Measurements from ENCODE around the gene TARBP2.
A peak's percentile ranks its signal among the peaks of the same experiment; 100 is the strongest.

Gene TARBP2

DNA sequence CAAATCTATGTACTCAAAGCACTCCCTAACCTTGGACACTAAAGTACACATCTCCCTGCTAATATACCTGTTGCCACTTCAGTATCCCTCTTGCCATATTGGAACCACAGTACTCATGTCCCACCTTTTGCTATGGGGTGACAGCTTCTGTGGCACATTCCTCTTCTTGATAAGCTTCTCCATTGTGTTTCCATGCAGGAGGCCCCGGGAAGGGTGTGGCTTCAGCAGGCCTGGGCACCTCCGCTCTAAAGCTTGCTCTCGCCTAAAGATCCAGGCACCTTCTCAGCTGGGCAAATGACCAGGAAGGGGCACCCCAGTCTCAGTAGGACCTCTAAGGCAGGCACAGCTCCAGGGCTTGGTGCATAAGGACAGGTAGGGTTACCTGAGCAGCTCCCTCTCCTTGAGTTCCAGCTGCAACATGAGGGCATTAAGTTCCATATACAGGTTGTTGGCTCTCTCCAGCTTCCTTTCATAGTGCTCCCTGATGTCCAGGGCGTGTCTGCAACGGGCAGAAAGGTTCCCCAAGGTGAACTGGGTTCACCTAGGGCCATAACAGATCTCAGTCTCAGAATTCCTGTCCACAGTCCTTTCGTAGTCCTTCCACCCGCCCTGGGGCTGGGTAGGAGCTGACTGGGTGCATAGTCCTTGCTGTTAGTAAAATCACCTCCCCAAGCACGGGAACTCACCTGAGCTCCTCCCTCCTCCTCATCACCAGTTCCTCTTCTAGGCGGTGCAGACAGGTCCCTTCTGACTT lies 17.7 kb upstream of the TARBP2 start:
- TF ChIP-seq, protein P1, sequence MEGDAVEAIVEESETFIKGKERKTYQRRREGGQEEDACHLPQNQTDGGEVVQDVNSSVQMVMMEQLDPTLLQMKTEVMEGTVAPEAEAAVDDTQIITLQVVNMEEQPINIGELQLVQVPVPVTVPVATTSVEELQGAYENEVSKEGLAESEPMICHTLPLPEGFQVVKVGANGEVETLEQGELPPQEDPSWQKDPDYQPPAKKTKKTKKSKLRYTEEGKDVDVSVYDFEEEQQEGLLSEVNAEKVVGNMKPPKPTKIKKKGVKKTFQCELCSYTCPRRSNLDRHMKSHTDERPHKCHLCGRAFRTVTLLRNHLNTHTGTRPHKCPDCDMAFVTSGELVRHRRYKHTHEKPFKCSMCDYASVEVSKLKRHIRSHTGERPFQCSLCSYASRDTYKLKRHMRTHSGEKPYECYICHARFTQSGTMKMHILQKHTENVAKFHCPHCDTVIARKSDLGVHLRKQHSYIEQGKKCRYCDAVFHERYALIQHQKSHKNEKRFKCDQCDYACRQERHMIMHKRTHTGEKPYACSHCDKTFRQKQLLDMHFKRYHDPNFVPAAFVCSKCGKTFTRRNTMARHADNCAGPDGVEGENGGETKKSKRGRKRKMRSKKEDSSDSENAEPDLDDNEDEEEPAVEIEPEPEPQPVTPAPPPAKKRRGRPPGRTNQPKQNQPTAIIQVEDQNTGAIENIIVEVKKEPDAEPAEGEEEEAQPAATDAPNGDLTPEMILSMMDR (conservative IDR thresholded peaks at IDR 0.05), result no peak
- H3K27ac ChIP-seq, result peak overlapping the region; percentile 3; the same call in 1 of the 2 replicates

DNA sequence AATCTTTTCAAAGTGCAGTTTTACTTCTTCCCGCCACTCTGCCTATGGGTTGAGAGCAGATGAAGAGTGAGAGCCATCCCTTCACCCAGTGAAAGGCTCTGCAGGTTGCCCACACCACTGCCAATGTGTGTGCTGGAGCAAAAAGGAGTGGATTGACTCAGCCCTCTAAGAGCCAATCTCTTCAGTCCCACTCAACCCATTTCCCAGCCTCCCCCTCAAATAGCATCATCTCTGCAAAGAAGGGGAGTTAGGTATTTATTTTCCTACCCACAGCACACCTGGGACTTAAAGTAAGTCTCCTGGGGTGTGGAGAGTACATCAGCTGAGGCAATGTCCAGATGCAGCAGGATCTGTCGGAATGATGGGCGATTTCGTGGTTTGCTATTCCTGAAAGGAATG lies 17.1 kb upstream of the TARBP2 start:
- H3K27ac ChIP-seq, result peak overlapping the region; percentile 3; the same call in 1 of the 2 replicates
- TF ChIP-seq, protein P1 (conservative IDR thresholded peaks at IDR 0.05), result no peak

DNA sequence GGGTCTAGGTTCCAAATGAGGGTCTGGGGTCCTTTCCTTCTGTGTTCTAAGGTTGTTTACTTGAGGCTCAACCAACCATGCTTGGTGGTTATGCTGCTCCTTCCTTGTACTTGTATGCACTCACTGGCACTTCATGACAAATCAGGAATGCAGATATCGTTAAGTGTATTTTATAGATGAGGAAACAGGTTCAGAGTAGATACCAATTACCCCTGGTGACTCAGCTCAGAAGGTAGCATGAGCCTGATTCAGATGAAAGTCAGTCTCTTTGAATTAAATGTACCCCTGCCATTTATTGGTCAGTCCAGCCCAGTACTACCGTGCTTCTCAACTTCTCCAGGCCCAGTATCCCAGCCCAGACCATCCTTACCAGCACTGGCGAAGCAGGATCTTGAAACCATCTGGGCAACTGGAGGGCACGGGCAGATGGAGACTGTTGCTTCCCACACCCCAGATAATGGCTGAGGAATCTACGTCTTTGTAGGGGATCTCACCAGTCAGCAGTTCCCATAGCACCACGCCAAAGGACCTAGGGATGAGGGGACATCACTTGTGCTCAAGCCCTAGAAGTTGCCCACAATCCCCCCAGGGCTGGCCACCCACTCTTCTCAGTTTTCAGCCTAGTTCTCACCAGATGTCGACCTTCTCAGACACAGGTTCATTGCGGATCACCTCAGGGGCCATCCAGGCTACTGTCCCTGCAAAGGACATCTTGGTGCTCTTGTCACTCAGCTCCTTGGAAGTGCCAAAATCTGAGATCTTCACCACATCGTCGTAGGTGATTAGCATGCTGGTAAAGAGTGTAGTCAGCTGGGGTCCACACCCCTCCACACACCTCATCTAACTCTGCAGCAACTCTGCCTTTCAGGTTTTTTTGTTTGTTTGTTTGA lies 16.2 kb upstream of the TARBP2 start:
- peak overlapping the region; percentile 3; the same call in 1 of the 2 replicates for H3K27ac ChIP-seq
- TF ChIP-seq, protein P1 (conservative IDR thresholded peaks at IDR 0.05), result no peak

DNA sequence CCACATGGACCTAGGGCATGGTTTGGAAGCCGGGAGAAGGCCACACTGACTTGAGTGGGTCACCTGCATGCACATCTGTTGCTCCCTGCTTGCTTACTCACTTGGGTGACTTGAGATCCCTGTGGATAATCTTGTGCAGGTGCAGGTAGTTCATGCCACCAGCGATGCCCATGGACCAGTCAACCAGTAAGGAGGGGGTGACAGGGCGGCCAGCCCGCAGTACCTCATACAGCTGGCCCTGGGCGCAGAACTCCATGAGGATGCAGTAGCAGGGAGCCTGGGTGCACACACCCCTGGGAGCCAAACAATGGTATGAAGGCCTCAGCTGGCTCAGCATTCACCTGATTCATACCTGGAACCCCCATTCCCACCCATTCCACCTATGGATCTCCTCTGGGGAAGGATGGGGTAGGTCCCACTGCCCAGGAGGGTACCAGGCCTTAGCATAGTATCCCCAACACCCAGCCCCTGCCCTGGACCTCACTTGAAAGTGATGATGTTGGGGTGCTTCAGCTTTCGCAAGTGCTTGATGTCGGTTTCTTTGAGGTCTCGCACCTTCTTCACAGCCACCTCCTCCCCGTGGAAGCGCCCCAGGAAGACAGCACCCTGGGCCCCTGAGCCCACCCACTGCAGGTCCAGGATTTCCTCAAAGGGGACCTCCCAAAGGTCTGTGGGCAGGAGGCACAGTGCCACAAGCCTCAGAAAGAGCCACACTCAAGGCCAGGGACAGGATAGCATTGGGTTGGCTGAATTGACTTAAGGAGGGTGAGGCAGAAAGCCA lies 14.9 kb upstream of the TARBP2 start:
- no peak overlapping the region; the same call in 1 of the 2 replicates for H3K27ac ChIP-seq
- TF ChIP-seq, protein P1 (conservative IDR thresholded peaks at IDR 0.05), result no peak

DNA sequence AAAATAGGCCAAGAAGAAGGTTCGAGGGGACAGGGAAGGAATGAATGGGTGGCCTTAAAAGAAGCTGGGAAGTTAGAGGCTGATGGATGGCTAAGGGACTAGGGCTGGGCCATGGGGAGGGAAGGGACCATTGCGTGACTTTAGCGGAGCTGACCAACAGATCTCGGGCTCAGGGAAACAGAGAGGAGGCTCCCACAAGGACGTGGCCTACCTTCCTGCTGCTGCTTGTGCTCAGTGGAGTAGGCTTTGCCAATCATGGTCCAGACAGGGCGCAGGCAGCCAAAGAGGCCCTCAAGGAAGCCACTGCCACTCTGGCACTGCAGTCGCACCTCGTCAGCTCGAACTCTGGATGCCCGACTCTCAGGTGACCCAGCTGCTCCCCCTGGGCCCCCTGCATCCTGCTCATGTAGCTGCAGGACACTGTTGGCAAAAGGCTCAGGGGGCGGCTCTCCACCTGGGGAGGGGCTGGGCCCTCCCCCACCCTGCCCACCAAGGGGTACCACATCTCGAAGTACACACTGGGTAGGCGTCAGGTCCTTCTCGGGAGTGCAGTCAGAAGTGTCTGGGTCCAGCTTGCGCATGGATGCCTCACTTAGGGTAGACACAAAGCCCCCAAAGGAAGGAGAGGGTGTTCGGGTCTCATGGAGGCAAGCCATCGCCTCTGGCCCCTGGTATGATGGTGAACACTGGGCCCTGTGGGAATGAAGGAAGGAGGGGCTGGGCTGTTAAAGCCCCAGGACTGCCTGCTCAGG lies 14.2 kb upstream of the TARBP2 start:
- no peak overlapping the region; the same call in 1 of the 2 replicates for H3K27ac ChIP-seq
- TF ChIP-seq, protein P1 (conservative IDR thresholded peaks at IDR 0.05), result no peak

DNA sequence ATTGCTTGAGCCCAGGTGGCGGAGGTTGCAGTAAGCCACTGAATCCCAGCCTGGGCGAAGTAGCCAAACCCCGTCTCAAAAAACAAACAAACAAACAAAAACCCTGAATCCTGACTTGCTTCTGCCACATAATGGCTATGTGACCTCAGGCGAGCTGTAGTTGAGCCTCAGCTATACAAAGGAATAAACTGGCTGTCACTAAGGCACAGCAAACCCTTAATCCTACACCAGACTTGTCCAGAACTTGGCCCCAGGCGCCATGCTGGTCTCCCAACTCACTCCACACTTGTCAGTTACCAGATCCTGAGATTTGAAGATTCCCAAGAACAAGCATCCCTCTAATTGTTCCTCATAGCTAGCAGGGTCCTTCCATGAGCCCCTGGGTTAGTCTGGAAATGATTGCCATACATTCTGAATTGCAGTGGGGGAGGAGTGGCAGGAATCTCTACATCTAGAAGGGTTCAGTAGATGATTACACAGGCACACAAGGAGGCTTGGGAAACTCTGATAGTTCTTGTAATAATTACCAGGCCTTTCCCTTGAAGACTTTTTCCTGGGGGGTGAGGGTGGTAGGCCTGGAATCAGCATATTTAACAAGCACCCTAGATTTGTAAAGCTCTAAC lies 11.7 kb upstream of the TARBP2 start:
- TF ChIP-seq, protein P1 (conservative IDR thresholded peaks at IDR 0.05), result no peak
- no peak overlapping the region for H3K27ac ChIP-seq

Measured in VCaP (cell line).